K562 (cell line): ENCODE data around the gene TAF10. TPM values are rescaled to one million over a fixed set of nuclear protein-coding genes. Genes with fewer than 3 reads are reported as not detected.

Experiments
- ATF1 ChIP-seq, 2 experiments: fragments of 450-650 bp in 1 of 2; IDR thresholded peaks; 2 replicates each; pipeline ENCODE4 v1.6.1; 2016; ENCODE audit warnings: missing compliant biosample characterization in 1 of 2, missing genetic modification characterization in 1 of 2
- CBX3 ChIP-seq, 2 experiments: IDR thresholded peaks; 1 replicate in 1 of 2; 2 replicates in 1 of 2; pipeline ENCODE4 v1.6.1; 2012; ENCODE audit warnings: inconsistent platforms in 2 of 2, low read length in 2 of 2, borderline replicate concordance in 1 of 2, control low read depth in 1 of 2
- PRPF4 ChIP-seq: fragments of 200-400 bp; formaldehyde crosslinking; IDR thresholded peaks from one replicate; pipeline ENCODE4 v1.6.1; 2017; ENCODE audit warnings: low read length, low read depth, mild to moderate bottlenecking; ENCODE audit not compliant: insufficient read depth, poor library complexity, severe bottlenecking
- RAD21 ChIP-seq, 2 experiments: fragments of 250-450 bp in 1 of 2; fragments of 450-650 bp in 1 of 2; sonication (Bioruptor Pico) in 1 of 2; formaldehyde crosslinking in 1 of 2; IDR thresholded peaks in 1 of 2; conservative IDR thresholded peaks in 1 of 2; 2 replicates each; pipeline versions ENCODE4 v1.4.0 to v1.8.0; 2020 to 2022; ENCODE audit warnings: mild to moderate bottlenecking in 2 of 2, moderate library complexity in 1 of 2
- RHOXF2B ChIP-seq: fragments of 250-450 bp; sonication (Bioruptor Pico); conservative IDR thresholded peaks from 2 replicates; pipeline ENCODE4 v1.5.1; 2021
- RNF219 ChIP-seq: fragments of 250-450 bp; sonication (Bioruptor Pico); IDR thresholded peaks from 2 replicates; pipeline ENCODE4 v1.5.0; 2022; ENCODE audit warnings: mild to moderate bottlenecking
- TEAD2 ChIP-seq: fragments of 450-650 bp; IDR thresholded peaks from 2 replicates; pipeline ENCODE4 v1.6.1; 2016; ENCODE audit warnings: missing genetic modification characterization, control low read depth, missing compliant biosample characterization
- TEAD4 ChIP-seq, 2 experiments: sonication (generic) in 1 of 2; formaldehyde crosslinking in 1 of 2; IDR thresholded peaks; 2 replicates each; pipeline versions ENCODE4 v1.6.1 to v1.8.0; 2012 to 2022; ENCODE audit warnings: borderline replicate concordance in 1 of 2, inconsistent platforms in 1 of 2, low read length in 1 of 2, mild to moderate bottlenecking in 1 of 2, missing genetic modification reagents in 1 of 2
- YBX1 ChIP-seq: fragments of 450-650 bp; IDR thresholded peaks from 2 replicates; pipeline ENCODE4 v1.7.1; 2016; ENCODE audit warnings: mild to moderate bottlenecking
- ZBTB26 ChIP-seq: fragments of 450-650 bp; formaldehyde crosslinking; IDR thresholded peaks from 2 replicates; pipeline ENCODE4 v1.4.0; 2022; ENCODE audit warnings: missing genetic modification characterization
- ZFP36 ChIP-seq: fragments of 150-350 bp; IDR thresholded peaks from 2 replicates; pipeline ENCODE4 v1.6.1; 2018; ENCODE audit warnings: low read length, low read depth; ENCODE audit not compliant: partially characterized antibody
- ZFX ChIP-seq: sonication (generic); formaldehyde crosslinking; IDR thresholded peaks from 2 replicates; pipeline ENCODE4 v1.8.0; 2022; ENCODE audit warnings: mild to moderate bottlenecking, missing genetic modification reagents, moderate library complexity
- ZNF316 ChIP-seq: fragments of 450-650 bp; IDR thresholded peaks from 2 replicates; pipeline ENCODE4 v1.6.1; 2016
- ZNF589 ChIP-seq: fragments of 200-800 bp; sonication (Bioruptor generic); IDR thresholded peaks from 2 replicates; pipeline ENCODE4 v1.6.1; 2016; ENCODE audit warnings: low read depth, missing genetic modification characterization, missing compliant biosample characterization
- ZNF75A ChIP-seq: fragments of 450-650 bp; formaldehyde crosslinking; IDR thresholded peaks from 2 replicates; pipeline ENCODE4 v1.4.0; 2020; ENCODE audit warnings: mild to moderate bottlenecking
- polyA plus RNA-seq, 8 experiments: library from polyadenylated mRNA; depleted of rRNA in 4 of 8; stranded (reverse) in 5 of 8; unstranded in 3 of 8; fragments of >200 nt; fragmentation: Nextera tagmentation in 2 of 8; fragmentation: Illumina TruSeq in 1 of 8; extraction: Ambion mirVana in 2 of 8; extraction: Trizol in 1 of 8; gene quantifications; 2 replicates each; pipeline versions ENCODE4 v1.2.1 to v1.2.3, GENCODE V29; 2011 to 2014; ENCODE audit warnings: inconsistent platforms in 1 of 8, missing spikeins in 1 of 8
- total RNA-seq, 7 experiments: library from RNA; depleted of rRNA in 6 of 7; stranded (reverse); fragments of >200 nt in 6 of 7; fragmentation: Illumina TruSeq in 2 of 7; extraction: Trizol in 2 of 7; gene quantifications; 2 replicates each; pipeline versions ENCODE4 v1.2.1 to v1.2.3, GENCODE V29; 2011 to 2021; ENCODE audit warnings: low replicate concordance in 1 of 7
- TF ChIP-seq, protein P1 (sequence below), 3 experiments: fragments of 200-800 bp in 1 of 3; fragments of 250-450 bp in 1 of 3; fragments of 450-650 bp in 1 of 3; sonication (Bioruptor Pico) in 1 of 3; sonication (Bioruptor generic) in 1 of 3; formaldehyde crosslinking in 1 of 3; IDR thresholded peaks; 2 replicates each; pipeline versions ENCODE4 v1.6.1 to v1.8.0; 2016 to 2022; ENCODE audit warnings: mild to moderate bottlenecking in 2 of 3, missing genetic modification characterization in 2 of 3, missing compliant biosample characterization in 1 of 3, moderate library complexity in 1 of 3
- TF ChIP-seq, protein P2 (sequence below): sonication (generic); formaldehyde crosslinking; IDR thresholded peaks from 2 replicates; pipeline ENCODE4 v1.8.0; 2022; ENCODE audit warnings: mild to moderate bottlenecking, low read depth, missing genetic modification reagents

Gene TAF10
- total and polyA plus RNA-seq, 9 of the 15 experiments (the other 6 are each of a cell fraction or from before 2014, with no cell fraction given), result 19.5 to 197 (median 121) TPM

GRCh38 chr11:6619004-6619745, 7.2 kb upstream of the TAF10 start, which contains the start of gene TPP1 (continued):
- TF ChIP-seq, protein P1, sequence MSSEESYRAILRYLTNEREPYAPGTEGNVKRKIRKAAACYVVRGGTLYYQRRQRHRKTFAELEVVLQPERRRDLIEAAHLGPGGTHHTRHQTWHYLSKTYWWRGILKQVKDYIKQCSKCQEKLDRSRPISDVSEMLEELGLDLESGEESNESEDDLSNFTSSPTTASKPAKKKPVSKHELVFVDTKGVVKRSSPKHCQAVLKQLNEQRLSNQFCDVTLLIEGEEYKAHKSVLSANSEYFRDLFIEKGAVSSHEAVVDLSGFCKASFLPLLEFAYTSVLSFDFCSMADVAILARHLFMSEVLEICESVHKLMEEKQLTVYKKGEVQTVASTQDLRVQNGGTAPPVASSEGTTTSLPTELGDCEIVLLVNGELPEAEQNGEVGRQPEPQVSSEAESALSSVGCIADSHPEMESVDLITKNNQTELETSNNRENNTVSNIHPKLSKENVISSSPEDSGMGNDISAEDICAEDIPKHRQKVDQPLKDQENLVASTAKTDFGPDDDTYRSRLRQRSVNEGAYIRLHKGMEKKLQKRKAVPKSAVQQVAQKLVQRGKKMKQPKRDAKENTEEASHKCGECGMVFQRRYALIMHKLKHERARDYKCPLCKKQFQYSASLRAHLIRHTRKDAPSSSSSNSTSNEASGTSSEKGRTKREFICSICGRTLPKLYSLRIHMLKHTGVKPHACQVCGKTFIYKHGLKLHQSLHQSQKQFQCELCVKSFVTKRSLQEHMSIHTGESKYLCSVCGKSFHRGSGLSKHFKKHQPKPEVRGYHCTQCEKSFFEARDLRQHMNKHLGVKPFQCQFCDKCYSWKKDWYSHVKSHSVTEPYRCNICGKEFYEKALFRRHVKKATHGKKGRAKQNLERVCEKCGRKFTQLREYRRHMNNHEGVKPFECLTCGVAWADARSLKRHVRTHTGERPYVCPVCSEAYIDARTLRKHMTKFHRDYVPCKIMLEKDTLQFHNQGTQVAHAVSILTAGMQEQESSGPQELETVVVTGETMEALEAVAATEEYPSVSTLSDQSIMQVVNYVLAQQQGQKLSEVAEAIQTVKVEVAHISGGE (CRISPR knock-in tag; IDR thresholded peaks at IDR 0.05), result peak in 1 of 3 experiments; percentile 41; a peak in 1 of 6 replicates
- TF ChIP-seq TEAD2 (tag) (no peak), RAD21 (CRISPR knock-in tag; conservative IDR thresholded peaks at IDR 0.05 in 1 of 2, IDR thresholded peaks at IDR 0.05 in 1 of 2) (0 out of 4 replicates have a peak, but pooled peaks of 1 of the 2 experiments have one; percentile 3), TEAD4 (IDR thresholded peaks at IDR 0.05; ENCODE audit: low read length) (peak; percentile 19; the same call in 1 of the 2 replicates), TEAD4 (CRISPR knock-in tag; IDR thresholded peaks at IDR 0.05; ENCODE audit: borderline replicate concordance) (no peak), YBX1 (no peak), RNF219 (no peak), ZBTB26 (no peak), CBX3 (IDR thresholded peaks at IDR 0.05; ENCODE audit: borderline replicate concordance in 1 of 2, low read length in 2 of 2) (no peak), ATF1 (CRISPR knock-in tag; IDR thresholded peaks at IDR 0.05) (peak; percentile 74; the same call in 1 of the 2 replicates), ATF1 (tag; IDR thresholded peaks at IDR 0.05) (peak; percentile 98), ZFX (CRISPR knock-in tag) (no peak), ZNF75A (no peak), ZNF589 (CRISPR knock-in tag) (no peak), ZNF316 (no peak), PRPF4 (no peak), RHOXF2B (CRISPR knock-in tag) (no peak), ZFP36 (no peak)
- TF ChIP-seq, protein P2, sequence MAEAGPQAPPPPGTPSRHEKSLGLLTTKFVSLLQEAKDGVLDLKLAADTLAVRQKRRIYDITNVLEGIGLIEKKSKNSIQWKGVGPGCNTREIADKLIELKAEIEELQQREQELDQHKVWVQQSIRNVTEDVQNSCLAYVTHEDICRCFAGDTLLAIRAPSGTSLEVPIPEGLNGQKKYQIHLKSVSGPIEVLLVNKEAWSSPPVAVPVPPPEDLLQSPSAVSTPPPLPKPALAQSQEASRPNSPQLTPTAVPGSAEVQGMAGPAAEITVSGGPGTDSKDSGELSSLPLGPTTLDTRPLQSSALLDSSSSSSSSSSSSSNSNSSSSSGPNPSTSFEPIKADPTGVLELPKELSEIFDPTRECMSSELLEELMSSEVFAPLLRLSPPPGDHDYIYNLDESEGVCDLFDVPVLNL (CRISPR knock-in tag), result no peak
